Hematopoietic multipotent progenitor cell treated with erythropoietin and hydrocortisone succinate and interleukin-3 and kit ligand, for 4 days (in vitro differentiated cells): ENCODE measurements around the gene KCTD16.

Experiments
- DNase-seq: peaks from one replicate; pipeline ENCODE4 v3.0.0-alpha.2; 2015

Gene KCTD16

DNA sequence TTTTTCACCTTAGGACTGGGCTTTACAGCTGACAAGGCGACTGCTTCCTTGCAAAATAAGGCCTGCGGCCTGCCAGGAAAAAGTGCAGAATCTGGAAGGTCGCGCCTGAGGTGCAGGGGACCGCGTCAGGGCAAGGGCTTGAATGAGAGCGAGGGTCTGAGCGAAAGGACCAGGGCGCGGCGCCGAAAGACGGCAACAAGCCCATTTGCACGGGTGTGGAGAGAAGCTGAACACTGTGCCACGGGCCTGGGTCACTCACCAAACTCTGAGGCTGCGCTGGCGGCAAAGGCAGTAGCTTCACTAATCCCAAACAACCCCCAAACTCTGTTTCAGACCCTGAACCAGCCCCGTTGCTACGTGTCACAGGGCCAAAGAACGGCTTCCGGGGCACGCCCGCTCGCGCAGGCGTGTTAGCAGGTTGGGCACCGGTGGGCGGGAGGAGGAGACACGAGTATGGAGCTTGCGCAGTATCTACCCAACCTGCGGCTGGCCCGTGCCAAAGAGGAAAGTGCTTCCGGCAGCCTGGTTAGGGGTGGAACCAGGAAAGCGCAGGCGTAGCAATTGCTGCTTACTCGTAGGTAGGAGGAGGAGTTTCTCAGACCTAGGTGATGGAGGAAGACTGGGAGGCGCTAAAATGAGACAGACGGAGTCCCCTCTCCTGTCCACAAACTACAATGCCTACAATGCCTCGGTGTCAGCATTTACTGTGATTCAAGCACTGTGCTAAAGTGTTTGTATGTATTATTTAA is at the start of gene KCTD16, which contains the start of gene YIPF5:
Gene KCTD16 (plus strand): TSS at position 598 of the 749 bp plus-strand sequence.
Gene YIPF5 (minus strand): TSS at position 384 of the 749 bp plus-strand sequence. CDS start 704 bp downstream, outside the sequence.
- DNase-seq = peak; percentile 99

DNA sequence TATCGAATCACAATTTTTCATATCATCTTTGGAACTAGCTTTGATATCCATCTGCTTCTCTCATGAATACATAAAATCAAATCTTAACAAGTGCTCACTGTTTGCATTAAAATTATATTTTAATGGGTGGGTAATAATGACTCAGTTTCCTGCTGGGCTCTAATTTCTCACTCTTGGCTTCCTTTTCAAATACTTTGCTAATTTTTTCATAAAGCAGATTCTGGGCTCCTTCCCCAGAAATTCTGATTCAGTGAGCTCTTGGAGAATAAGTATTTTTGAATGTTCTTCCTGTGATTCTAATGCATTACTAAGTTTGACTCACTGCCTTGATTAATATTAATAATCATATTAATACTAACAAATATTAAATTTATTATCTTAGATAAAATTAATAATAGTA is 49.1 kb upstream of the KCTD16 start:
- no peak for DNase-seq

DNA sequence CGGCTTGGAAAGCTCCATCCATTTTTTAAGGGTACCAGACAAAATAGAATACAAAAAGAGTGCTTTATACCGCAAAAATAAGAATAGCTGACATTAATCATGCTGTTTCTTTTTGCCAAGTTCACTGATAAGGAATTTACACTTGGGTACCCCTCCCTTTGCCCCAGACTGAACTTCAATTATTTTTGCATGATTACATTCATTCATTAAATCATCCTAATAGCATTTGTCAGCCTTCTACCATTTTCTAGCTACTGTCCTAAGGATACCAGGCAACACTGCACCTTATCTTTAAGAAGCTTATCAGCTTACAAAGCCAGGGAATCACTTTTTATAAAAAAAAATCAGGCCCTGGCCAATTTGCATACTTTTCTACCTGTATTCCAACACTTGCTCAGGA is 48.6 kb upstream of the KCTD16 start:
- no peak for DNase-seq

DNA sequence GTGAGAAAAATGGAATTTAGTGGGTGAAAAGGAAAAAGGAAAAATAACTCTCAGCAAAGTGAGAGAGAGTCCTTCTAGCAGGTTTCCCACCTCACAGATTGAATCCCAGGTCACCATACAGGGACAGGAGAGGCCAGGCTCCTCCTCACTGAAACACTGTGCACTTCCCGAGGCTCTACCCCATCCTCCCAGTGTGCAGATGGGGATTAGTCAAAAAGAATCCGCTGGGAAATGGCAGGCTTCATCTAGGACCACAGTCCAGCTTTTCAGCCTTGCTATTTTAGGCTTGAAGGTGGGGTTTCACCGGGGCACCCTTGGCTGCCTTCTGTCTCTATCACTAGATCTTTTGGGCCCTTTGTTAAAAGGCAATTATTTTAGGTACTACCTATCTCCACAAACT is 48.0 kb upstream of the KCTD16 start:
- DNase-seq = no peak

DNA sequence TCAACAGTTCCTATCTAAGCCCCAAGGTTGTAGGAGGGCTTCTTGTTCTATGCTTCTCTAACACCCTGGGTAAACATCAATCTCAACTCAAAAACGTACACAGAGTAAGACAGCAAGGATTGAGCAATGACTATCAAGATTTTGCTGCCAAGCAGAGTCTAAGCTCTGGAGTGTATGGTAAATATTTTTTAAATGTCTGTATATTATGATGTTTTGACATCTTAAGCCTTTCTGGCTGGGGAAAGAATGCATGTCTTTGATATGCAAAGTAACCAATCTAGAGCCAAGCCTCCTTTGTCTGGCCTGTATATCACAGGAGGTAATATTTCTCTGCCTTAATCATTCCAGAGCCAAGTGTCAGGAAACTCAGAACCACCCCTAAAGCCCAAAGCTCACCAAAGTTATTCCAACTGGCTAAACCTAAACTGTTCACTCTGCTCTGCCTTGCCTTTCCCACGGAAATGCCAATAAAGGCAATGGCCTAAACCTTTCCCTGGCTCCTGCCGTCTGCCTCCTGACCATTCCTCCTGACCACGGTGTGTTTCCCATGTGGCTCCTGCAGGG is 45.4 kb upstream of the KCTD16 start:
- no peak for DNase-seq

DNA sequence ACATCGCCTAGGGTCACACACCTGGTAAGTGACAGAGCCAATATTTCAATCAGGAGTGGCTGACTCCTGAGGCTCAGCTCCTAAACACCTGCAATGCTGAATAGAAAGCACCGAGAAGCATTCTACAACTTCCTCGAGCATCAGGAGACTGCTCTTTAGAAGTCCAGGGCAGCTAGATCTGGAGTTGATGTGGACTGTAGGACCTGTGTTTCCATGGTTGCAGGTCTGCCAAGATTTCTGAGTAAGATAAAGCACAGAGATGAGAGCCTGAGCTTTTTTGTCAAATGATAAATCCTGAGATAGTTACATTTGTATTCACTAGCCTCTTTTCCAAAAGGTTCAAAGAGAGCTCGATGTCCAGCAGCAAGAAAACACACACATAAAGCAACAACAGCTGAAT is 44.0 kb upstream of the KCTD16 start:
- no peak for DNase-seq

DNA sequence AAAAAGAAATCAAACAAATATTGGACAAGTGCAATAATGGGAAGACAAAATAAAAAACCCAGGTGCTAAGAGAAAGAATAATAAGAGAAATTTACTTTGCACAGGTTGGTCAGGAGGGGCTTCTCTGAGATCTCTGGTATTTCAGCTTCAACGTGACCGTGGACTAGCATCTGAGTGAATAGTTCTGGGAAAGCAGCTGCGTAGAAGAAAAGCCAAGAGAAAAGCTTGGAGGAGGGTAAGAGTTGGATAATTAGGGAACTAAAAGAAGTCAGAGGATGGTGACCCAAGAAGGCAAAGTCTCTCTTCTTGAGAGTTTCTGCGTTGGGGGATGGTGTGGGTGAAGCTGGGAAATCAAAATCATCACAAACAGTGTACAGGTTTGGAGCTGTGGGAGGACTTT is 41.8 kb upstream of the KCTD16 start:
- no peak for DNase-seq

DNA sequence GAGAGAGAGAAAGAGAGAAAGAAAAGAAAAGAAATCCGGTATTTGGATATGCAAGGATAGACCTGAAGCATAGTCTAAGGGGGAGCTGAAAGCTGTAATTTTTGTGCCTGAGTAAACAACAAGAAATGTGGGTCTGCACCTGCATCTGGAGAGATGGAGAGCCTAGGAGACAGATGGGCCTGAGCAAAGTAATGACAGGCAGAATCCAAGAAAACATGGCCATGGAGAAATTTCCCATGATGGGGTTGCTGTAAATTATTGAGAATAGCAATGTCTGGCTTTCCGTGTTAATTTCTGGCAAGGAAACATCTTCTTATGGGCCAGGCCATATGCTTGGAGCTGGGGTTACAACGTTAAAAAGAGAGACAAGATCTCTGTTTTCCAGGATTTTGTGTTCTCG is 40.4 kb upstream of the KCTD16 start:
- DNase-seq = no peak

DNA sequence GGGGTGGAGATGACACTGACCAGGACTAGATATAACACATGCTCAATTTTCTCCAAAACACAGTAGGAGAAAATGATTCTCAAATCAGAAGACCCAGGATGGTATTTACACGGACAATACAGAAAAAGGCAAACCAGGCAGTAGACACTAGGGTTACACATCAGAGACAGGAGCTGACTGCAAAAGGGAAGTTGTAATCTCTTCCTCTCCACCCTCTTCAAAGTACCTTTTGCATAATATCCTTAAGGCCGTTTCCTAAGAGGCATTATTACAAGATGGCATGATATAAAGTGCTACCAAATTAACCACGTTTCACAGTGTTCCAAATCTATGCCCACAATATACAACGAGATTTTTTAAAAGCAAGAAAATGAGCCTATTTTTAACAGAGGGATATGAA is 39.4 kb upstream of the KCTD16 start:
- peak; percentile 37 for DNase-seq

DNA sequence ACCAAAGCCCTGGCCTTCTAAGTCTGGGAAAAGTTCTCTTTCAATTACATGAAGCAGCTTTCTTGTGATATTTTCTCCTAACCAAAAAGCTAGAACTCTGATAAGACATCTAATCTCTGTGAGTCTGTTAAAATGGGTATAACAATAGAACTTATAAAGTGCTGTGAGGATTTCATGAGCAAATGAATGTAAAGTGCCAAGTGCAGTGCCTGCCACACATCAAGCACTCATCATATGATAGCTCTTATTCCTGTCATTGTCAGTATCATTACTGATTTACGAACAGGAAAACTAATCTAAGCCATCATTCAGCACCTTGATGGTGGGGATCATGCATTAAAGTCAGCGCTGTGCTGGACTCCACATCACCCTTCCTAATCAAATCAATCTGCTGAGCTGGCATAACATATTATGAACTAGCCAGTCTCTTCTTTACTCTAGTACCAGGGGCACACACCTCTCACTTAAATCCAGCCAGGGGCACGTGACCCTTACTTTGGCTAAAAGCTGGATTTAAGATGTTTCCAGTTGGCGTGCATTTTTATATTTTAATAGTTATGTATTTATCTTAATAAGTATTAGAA is 37.5 kb upstream of the KCTD16 start:
- no peak for DNase-seq

DNA sequence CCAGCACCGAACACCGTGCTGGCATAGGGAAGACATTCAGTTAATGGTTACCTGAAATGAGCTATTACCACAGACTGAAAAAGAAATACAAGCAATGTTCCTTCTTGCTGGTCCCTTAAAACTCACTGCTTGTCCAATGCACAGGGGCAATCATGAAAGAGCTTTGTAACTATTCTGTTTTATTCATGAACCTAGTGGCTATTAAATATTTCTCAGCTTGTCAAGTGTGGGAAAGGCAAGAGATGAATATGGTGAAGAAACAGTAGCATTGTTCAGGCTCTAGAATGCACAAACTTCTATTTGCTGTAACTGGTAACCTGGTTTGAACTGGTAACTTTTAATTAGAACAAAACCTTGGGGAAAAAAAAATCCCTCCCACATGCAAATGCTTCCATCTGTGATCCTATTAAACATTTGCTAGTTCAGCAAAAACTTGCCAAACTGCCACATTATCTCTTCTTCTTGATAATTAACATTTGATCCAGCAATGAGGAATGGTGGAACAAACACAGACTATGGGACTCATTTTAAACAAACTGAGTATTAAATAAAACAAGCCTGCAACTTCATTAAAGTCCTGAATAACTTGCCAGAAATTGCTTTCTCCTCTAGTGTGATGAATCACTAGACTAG is 36.4 kb upstream of the KCTD16 start:
- DNase-seq = no peak

DNA sequence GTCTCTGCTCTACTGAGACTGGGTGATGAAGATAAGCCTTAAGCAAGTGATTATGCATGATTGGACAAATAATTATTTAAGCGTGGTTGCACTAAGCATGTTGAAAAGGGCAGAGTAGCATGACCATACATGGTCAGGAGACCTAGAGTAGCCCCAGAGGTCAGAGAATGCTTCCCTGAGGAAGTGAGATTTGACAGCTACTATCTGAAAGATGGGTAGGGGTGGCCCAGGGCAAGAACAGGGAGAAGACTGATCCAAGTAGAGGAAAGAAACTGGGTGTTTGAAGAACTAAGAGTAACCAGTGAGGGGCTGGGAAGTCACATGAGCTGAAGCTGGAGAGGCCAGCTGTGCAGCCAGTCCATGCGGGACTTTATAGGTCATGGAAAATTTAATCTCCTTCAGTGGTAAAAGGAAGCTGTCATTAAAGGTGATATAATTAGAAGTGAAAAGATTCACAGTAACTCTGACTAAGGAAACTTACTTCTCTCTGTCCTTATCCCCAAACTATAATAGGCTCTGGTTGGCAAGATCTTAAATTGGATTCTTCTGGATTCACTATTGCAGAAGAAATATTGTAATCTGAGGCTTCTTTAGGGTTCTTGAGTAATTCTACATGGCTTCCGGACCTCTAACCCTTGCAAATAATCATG is 35.4 kb upstream of the KCTD16 start:
- DNase-seq = no peak

DNA sequence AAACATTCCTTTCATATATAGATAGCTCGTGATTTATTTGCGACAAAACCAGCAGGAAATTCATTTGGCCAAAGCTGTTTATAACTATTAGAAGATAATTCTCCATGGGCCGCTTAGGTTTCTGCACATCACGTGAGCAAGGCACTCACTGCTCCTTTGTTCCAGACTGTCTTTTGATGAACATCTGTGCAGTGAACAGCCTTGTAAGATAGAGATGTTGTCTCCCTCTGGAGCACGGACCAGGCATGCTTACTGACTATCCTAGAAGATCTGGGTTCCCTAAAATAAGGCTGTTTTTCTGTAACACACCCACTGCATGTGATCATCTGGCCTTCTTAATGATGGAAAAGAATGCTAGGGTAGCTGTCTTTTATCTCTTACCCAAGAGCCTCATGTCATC is 31.1 kb upstream of the KCTD16 start:
- DNase-seq = no peak

DNA sequence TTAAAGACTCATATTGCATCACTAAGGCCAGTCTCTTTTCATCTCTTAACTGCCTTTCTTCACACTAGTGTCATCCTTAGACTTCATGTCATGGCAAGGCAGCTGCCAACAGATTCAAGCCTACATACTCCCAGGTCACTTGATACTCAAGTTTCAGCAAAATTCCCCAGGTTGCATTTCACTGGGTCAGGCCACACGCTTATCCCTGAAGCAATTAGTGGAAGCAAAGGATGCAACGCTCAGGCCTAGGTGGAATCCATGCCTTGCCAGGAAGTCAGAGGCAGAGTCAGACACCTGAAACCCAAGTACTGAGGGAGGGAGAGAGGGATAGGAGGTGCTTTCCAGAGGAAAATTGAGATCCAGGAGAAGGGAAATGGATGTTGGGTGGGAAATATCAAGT is 29.1 kb upstream of the KCTD16 start:
- DNase-seq = no peak

DNA sequence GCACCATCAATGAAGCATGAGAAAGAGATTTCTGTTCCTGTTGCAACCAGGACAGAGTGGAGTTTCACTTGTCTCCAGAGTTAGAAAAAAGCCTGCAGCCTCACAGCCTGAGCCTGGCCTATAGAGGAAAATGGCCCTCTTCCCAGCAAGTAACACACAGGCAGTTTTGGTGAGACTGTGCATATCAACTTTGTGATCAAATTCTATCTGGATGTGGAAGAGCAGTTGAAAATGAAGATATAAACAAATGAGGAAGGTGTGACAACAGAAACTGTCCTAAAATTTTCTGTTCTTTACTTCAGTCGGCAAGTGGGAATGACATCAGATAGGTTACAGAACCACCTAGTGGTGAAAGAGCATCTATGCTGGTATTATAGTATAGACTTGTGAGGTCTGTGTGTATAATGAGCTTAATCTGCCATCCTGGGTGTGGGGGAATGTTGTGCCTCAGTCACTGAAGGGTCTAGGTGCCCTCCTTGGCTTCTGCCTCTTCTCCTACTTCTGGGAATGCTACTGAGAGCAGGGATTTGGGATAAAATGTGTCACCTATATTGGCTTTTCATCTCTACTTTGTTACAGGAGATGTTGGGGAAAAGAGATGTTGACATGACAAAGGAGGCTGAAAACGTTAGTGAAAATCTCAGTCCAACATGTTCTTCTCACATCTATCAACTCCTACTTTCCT is 28.4 kb upstream of the KCTD16 start:
- peak; percentile 68 for DNase-seq

DNA sequence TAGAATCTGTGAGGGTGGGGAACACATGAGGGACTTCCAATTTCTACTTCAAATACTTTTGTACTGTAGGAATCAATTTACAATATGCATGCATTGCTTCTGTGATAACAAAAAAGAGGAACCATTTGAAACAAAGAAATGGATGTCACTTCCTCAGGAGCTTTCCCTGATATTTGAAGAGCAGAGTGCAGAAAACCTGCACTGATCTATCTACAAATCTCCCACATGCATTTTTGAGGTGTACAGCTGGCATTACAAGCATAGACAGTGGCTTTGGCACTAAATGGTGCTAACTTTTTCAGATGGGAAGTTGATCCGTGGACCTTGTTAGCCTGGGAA is 27.9 kb upstream of the KCTD16 start:
- peak; percentile 20 for DNase-seq

DNA sequence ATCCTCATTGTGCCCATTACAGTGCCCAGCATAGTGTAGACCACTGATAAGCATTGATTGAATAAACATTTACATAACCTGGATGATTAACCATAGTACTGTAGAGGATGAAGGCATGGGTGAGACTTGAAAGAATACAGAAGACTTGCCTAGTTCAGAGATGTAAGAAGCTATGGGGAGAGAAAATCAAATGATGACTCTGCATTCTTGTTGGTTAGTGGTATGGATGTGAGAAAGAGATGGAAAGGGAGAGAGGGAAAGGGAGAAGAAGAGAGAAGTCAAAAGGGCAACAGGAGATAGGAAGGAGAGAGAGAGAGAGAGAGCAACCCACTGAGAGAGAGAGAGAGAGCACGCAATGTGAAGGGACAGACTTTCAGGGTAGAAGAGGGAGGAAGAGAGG is 27.0 kb upstream of the KCTD16 start:
- DNase-seq = no peak

DNA sequence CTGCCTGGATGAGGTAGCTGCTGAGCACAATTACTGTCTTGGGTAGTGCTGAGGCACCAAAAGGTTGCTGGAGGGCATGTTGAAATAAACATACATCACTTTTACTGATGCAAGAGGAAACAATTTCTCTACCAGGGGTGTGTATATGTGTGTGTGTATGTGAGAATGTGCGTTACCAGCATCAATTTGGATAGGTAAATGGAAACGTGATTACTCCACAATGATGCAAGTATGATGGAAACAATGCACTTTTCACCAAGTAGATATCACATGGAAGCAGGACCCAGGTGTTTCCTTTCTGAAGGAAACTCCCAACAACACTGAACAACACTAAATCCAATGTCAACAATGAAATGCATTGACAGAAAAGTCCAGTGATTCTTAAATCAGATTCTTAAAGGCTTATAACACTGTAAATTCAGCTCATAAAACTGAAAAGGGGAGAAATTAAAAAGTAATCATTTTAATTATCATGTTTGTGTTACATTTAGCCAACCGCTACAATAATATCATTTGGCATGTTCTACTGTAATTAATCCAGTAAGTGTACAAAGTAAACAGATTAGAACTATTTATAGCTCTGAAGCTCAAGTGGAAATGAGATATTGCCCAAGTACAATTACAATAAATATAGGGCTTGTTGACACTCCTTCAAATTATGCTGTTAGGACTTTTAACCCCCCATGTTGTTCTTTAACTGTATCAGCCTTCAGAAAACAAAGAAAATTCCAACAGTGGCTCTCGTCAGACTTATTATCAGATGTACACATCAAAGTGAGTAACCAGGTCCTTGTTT is 25.5 kb upstream of the KCTD16 start:
- DNase-seq = no peak

DNA sequence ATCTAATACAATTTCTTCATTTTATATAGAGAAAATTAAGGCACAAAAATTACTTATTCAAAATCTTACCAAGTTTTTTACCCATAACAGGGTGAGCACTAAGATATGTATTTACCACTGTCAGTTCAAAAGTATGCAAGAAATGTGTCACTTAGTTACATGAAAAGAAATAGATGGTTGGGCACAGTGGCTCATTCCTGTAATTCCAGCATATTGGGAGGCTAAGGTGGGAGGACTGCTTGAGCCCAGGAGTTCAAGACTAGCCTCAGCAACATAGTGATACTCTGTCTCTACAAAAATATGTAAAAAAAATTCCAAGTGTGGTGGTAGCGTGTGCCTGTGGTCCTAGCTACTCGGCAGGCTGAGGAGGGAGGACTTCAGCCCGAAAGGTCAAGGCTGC is 19.6 kb upstream of the KCTD16 start:
- DNase-seq = no peak

DNA sequence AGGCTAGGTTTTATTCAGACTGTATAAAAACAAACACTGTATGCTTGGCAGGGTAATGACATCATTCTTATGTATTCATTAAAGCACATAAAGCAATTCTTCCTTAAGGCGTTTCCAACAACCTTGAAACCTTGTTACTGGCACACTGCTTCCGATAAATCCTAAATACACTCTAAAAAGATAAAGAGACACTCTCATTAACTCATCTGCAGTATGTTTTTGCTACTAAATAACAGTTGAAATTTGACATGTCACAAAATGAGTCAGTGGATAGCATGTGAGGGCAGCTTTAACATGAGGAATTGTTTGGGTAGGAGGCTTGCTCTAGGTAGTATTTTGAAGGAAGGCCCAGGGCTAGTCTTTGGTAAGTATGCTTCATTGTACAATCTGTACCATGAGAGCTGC is 13.9 kb upstream of the KCTD16 start:
- no peak for DNase-seq

DNA sequence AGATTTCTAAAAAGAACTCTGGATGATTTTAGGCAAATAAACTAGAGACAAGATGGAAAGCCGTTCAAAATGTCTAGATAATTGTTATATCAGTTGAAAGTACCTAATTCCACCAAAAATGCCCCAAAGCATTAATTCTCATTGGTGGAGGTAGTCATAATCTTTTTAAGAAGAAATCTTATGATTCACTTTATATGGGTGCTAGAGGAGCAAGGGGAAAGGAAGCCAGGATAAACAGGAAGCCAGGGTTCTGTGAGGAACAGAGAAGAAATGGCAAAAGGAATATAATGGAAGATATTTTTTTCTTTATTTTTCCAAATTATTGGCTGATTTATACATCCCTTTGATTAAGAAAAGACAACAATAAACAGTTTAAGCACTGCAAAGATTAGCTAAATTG is 8.0 kb upstream of the KCTD16 start:
- DNase-seq = no peak

DNA sequence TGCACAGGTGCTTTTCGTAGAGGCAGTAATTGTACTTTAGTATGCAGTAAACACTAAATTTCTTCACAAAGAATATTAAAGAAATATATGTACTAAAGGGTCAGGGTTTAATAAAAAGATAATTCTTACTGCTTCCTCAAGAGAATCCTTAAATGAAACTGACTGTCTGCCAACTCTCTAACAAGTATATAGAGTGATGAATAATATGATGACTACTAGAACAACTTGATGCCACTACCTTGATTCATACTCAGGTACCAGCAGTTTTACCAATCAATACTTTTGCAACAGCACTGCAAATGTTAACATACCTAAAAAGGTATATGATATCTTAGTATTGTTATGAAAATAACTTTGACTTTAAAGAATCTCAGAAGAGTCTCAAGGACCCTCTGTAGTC is 4.0 kb upstream of the KCTD16 start:
- DNase-seq = no peak
